ENCODE results near the gene UBL3.
A peak's percentile ranks its signal among the peaks of the same experiment; 100 is the strongest.

Gene UBL3

GRCh38 chr13:29763436-29764180 lies 86.8 kb downstream of the UBL3 start:
- Mint-ChIP-seq H3K9me3 (no peaks in the 10 kb centered on the region), H3K27me3 (no peaks in the 10 kb centered on the region), H3K4me1 (ENCODE audit: low read depth) (peaks cover 25% of the 10 kb centered on the region), H3K4me3 (no peak overlapping the region), H3K36me3 (ENCODE audit: low read depth) (peaks cover 11% of the 10 kb centered on the region), H3K27ac (no peak overlapping the region)

- Mint-ChIP-seq H3K4me1 (ENCODE audit: low read depth) (peaks cover 28% of the 10 kb centered on the region), H3K27ac (no peak overlapping the region), H3K27me3 (no peaks in the 10 kb centered on the region), H3K9me3 (no peaks in the 10 kb centered on the region), H3K4me3 (no peak overlapping the region), H3K36me3 (ENCODE audit: low read depth) (peaks cover 3% of the 10 kb centered on the region)
Measured at GRCh38 chr13:29761815-29762214, 88.6 kb downstream of the UBL3 start.

- H3K4me1 Mint-ChIP-seq (ENCODE audit: low read depth), result peaks cover 28% of the 10 kb centered on the region
- H3K4me3 Mint-ChIP-seq, result no peak overlapping the region
- no peaks in the 10 kb centered on the region for H3K9me3 Mint-ChIP-seq
- H3K27ac Mint-ChIP-seq, result no peak overlapping the region
- H3K27me3 Mint-ChIP-seq, result no peaks in the 10 kb centered on the region
- no peaks in the 10 kb centered on the region for H3K36me3 Mint-ChIP-seq (ENCODE audit: low read depth)
Measured at GRCh38 chr13:29761160-29761559, 89.3 kb downstream of the UBL3 start.

- Mint-ChIP-seq H3K4me3 (no peak overlapping the region), H3K36me3 (ENCODE audit: low read depth) (no peaks in the 10 kb centered on the region), H3K27me3 (no peaks in the 10 kb centered on the region), H3K9me3 (no peaks in the 10 kb centered on the region), H3K27ac (peak overlapping the region; percentile 17), H3K4me1 (ENCODE audit: low read depth) (peaks cover 28% of the 10 kb centered on the region)
Measured at GRCh38 chr13:29760544-29760943, 89.9 kb downstream of the UBL3 start.

GRCh38 chr13:29758531-29759114 lies 91.8 kb downstream of the UBL3 start:
- Mint-ChIP-seq H3K27ac (peak overlapping the region; percentile 69), H3K9me3 (no peaks in the 10 kb centered on the region), H3K4me1 (ENCODE audit: low read depth) (peaks cover 32% of the 10 kb centered on the region), H3K36me3 (ENCODE audit: low read depth) (no peaks in the 10 kb centered on the region), H3K4me3 (peak overlapping the region; percentile 34), H3K27me3 (no peaks in the 10 kb centered on the region)

- Mint-ChIP-seq H3K4me1 (ENCODE audit: low read depth) (peaks cover 26% of the 10 kb centered on the region), H3K36me3 (ENCODE audit: low read depth) (no peaks in the 10 kb centered on the region), H3K4me3 (no peak overlapping the region), H3K9me3 (no peaks in the 10 kb centered on the region), H3K27me3 (no peaks in the 10 kb centered on the region), H3K27ac (no peak overlapping the region)
Measured at GRCh38 chr13:29756506-29756905, 93.9 kb downstream of the UBL3 start.

GRCh38 chr13:29754473-29754806 lies 96.0 kb downstream of the UBL3 start:
- no peaks in the 10 kb centered on the region for H3K9me3 Mint-ChIP-seq
- peaks cover 3% of the 10 kb centered on the region for H3K27me3 Mint-ChIP-seq
- H3K4me1 Mint-ChIP-seq (ENCODE audit: low read depth), result peaks cover 23% of the 10 kb centered on the region
- peak overlapping the region; percentile 43 for H3K4me3 Mint-ChIP-seq
- peak overlapping the region; percentile 82 for H3K27ac Mint-ChIP-seq
- H3K36me3 Mint-ChIP-seq (ENCODE audit: low read depth), result no peaks in the 10 kb centered on the region

- Mint-ChIP-seq H3K27ac (peak overlapping the region; percentile 82), H3K27me3 (peaks cover 3% of the 10 kb centered on the region), H3K9me3 (no peaks in the 10 kb centered on the region), H3K36me3 (ENCODE audit: low read depth) (no peaks in the 10 kb centered on the region), H3K4me3 (no peak overlapping the region), H3K4me1 (ENCODE audit: low read depth) (peaks cover 18% of the 10 kb centered on the region)
Measured at GRCh38 chr13:29753618-29754472, 96.6 kb downstream of the UBL3 start.

GRCh38 chr13:29752175-29752574 lies 98.2 kb downstream of the UBL3 start:
- Mint-ChIP-seq H3K27me3 (peaks cover 3% of the 10 kb centered on the region), H3K27ac (no peak overlapping the region), H3K36me3 (ENCODE audit: low read depth) (no peaks in the 10 kb centered on the region), H3K4me3 (no peak overlapping the region), H3K4me1 (ENCODE audit: low read depth) (peaks cover 13% of the 10 kb centered on the region), H3K9me3 (no peaks in the 10 kb centered on the region)

GRCh38 chr13:29750183-29750530 lies 100.3 kb downstream of the UBL3 start:
- H3K9me3 Mint-ChIP-seq, result no peaks in the 10 kb centered on the region
- H3K4me1 Mint-ChIP-seq (ENCODE audit: low read depth), result peaks cover 13% of the 10 kb centered on the region
- no peaks in the 10 kb centered on the region for H3K36me3 Mint-ChIP-seq (ENCODE audit: low read depth)
- H3K4me3 Mint-ChIP-seq, result no peak overlapping the region
- H3K27me3 Mint-ChIP-seq, result peaks cover 7% of the 10 kb centered on the region
- H3K27ac Mint-ChIP-seq, result no peak overlapping the region

- no peak overlapping the region for H3K27ac Mint-ChIP-seq
- H3K9me3 Mint-ChIP-seq, result no peaks in the 10 kb centered on the region
Measured at GRCh38 chr13:29749401-29750182, 100.8 kb downstream of the UBL3 start.

GRCh38 chr13:29748097-29748496 lies 102.3 kb downstream of the UBL3 start:
- no peaks in the 10 kb centered on the region for H3K4me1 Mint-ChIP-seq (ENCODE audit: low read depth)

More at GRCh38 chr13:29749401-29750182, 100.8 kb downstream of the UBL3 start:
- Mint-ChIP-seq H3K27me3 (peaks cover 7% of the 10 kb centered on the region), H3K4me1 (ENCODE audit: low read depth) (peaks cover 11% of the 10 kb centered on the region), H3K36me3 (ENCODE audit: low read depth) (no peaks in the 10 kb centered on the region), H3K4me3 (no peak overlapping the region)

GRCh38 chr13:29746148-29746677 lies 104.2 kb downstream of the UBL3 start:
- Mint-ChIP-seq H3K27me3 (peaks cover 11% of the 10 kb centered on the region), H3K27ac (no peak overlapping the region), H3K36me3 (ENCODE audit: low read depth) (no peaks in the 10 kb centered on the region), H3K4me3 (no peak overlapping the region), H3K4me1 (ENCODE audit: low read depth) (no peaks in the 10 kb centered on the region), H3K9me3 (no peaks in the 10 kb centered on the region)

More at GRCh38 chr13:29748097-29748496, 102.3 kb downstream of the UBL3 start:
- peaks cover 11% of the 10 kb centered on the region for H3K27me3 Mint-ChIP-seq
- H3K36me3 Mint-ChIP-seq (ENCODE audit: low read depth), result no peaks in the 10 kb centered on the region
- no peak overlapping the region for H3K27ac Mint-ChIP-seq
- H3K9me3 Mint-ChIP-seq, result no peaks in the 10 kb centered on the region
- no peak overlapping the region for H3K4me3 Mint-ChIP-seq

- H3K9me3 Mint-ChIP-seq, result no peaks in the 10 kb centered on the region
- no peaks in the 10 kb centered on the region for H3K4me1 Mint-ChIP-seq (ENCODE audit: low read depth)
- no peak overlapping the region for H3K4me3 Mint-ChIP-seq
Measured at GRCh38 chr13:29745704-29746103, 104.7 kb downstream of the UBL3 start.

More at GRCh38 chr13:29745704-29746103, 104.7 kb downstream of the UBL3 start:
- peaks cover 11% of the 10 kb centered on the region for H3K27me3 Mint-ChIP-seq
- no peak overlapping the region for H3K27ac Mint-ChIP-seq
- no peaks in the 10 kb centered on the region for H3K36me3 Mint-ChIP-seq (ENCODE audit: low read depth)

Measured in stimulated activated naive CD8-positive, alpha-beta T cell treated with anti-CD3 and anti-CD28 coated beads, Interleukin-15, Interleukin-2, amounts not matched to agents 100 ng/mL and 50 ng/mL, for 24 hours (primary cell).